Measurements from ENCODE around the gene PBXIP1.

- TF ChIP-seq CTCF (IDR thresholded peaks at IDR 0.05) = no peak
- TF ChIP-seq ESRRA (CRISPR knock-in tag; IDR thresholded peaks at IDR 0.05; ENCODE audit: borderline replicate concordance) = no peak
- TF ChIP-seq IRF1 (CRISPR knock-in tag; IDR thresholded peaks at IDR 0.05) = no peak
- no peak for TF ChIP-seq IRF2 (CRISPR knock-in tag; IDR thresholded peaks at IDR 0.05; ENCODE audit: borderline replicate concordance, low read depth)
- TF ChIP-seq E2F1 (CRISPR knock-in tag; IDR thresholded peaks at IDR 0.05) = no peak
- no peak for TF ChIP-seq ZNF512 (CRISPR knock-in tag; IDR thresholded peaks at IDR 0.05; ENCODE audit: borderline replicate concordance)
- TF ChIP-seq TCF7 (CRISPR knock-in tag; IDR thresholded peaks at IDR 0.05; ENCODE audit: low read depth) = no peak
- TF ChIP-seq USF2 (CRISPR knock-in tag; IDR thresholded peaks at IDR 0.05) = no peak
- TF ChIP-seq AFF4 (CRISPR knock-in tag; IDR thresholded peaks at IDR 0.05; ENCODE audit: borderline replicate concordance) = no peak
- TF ChIP-seq ZNF219 (CRISPR knock-in tag; IDR thresholded peaks at IDR 0.05; ENCODE audit: borderline replicate concordance) = no peak
- TF ChIP-seq FOXK1 (CRISPR knock-in tag; IDR thresholded peaks at IDR 0.05) = no peak
- no peak for TF ChIP-seq PRDM15 (CRISPR knock-in tag; IDR thresholded peaks at IDR 0.05)
- no peak for TF ChIP-seq GTF2I (CRISPR knock-in tag; conservative IDR thresholded peaks at IDR 0.05)
- no peak for TF ChIP-seq ATF1 (CRISPR knock-in tag; IDR thresholded peaks at IDR 0.05)
Observed at GRCh38 chr1:155005076-155006011, 49.4 kb upstream of the PBXIP1 start.

Data from WTC11 (cell line).